ENCODE measurements around the gene HLA-DPB1. TPM values are rescaled to one million over a fixed set of nuclear protein-coding genes. Genes with fewer than 3 reads are reported as not detected.

The HLA-DPB1 gene
- total and polyA plus RNA-seq, 2 of the 4 experiments (the other 2 are of a cell fraction): 7.7 to 10.7 TPM

- in situ Hi-C loops (cut with MboI; ENCODE audit: low sequenced_read_pairs) (no loop called here), intact Hi-C loops (cut with micrococcal nuclease) (no loop called here), dilution Hi-C loops (cut with HindIII; ENCODE audit: low sequenced_read_pairs, unreplicated experiment) (no loop called here)
- H3K4me1 ChIP-seq (ENCODE audit: control insufficient read depth, insufficient read depth, low read length): no peaks in the 10 kb centered on the region
- H2BK20ac ChIP-seq (ENCODE audit: low read depth, low read length): no peak overlapping the region
- DNase-seq: no peak
- no peak overlapping the region for H2BK120ac ChIP-seq (ENCODE audit: low read depth, low read length)
- no peaks in the 10 kb centered on the region for H3K79me1 ChIP-seq (ENCODE audit: low read depth in 1 of 2, low read length in 2 of 2)
- H3K27me3 ChIP-seq (ENCODE audit: control insufficient read depth, insufficient read depth, low read length): peaks cover 16% of the 10 kb centered on the region
- no peak overlapping the region for H3K56ac ChIP-seq (ENCODE audit: extremely low read depth, insufficient read depth, low read length)
- H3K14ac ChIP-seq (replicated peaks; ENCODE audit: low read depth, low read length): no peak overlapping the region
- H3K9me1 ChIP-seq (ENCODE audit: insufficient read depth, low read length): no peaks in the 10 kb centered on the region
- no peak overlapping the region for H3K18ac ChIP-seq (ENCODE audit: low read depth, low read length)
- H2AK9ac ChIP-seq (replicated peaks; ENCODE audit: low read depth, low read length, poor library complexity): no peak overlapping the region
- no peak overlapping the region for H4K5ac ChIP-seq (ENCODE audit: low read depth, low read length)
- no peak for ATAC-seq (ENCODE audit: low read depth)
- H2BK15ac ChIP-seq (ENCODE audit: low read depth, low read length): no peak overlapping the region
- peaks cover 4% of the 10 kb centered on the region; the same call in 1 of the 2 replicates for H3K9me3 ChIP-seq (ENCODE audit: control insufficient read depth, insufficient read depth, low read length)
- ChIA-PET CTCF (no interaction called here), POLR2A (ENCODE audit: unreplicated experiment) (no interaction called here)
- no peaks in the 10 kb centered on the region for H3K36me3 ChIP-seq (ENCODE audit: control insufficient read depth, insufficient read depth, low read length)
- H2AK5ac ChIP-seq (ENCODE audit: low read depth, low read length): no peak overlapping the region
- H2BK5ac ChIP-seq (ENCODE audit: low read depth, low read length, poor library complexity, severe bottlenecking): no peak overlapping the region
- H3K27ac ChIP-seq (ENCODE audit: insufficient read depth, low read length): no peak overlapping the region
- no peak overlapping the region for H2AFZ ChIP-seq (replicated peaks; ENCODE audit: low read length, poor library complexity)
- no peak overlapping the region for H3K4me2 ChIP-seq (ENCODE audit: low read depth, low read length)
- H4K8ac ChIP-seq (ENCODE audit: low read depth in 2 of 2, low read length in 2 of 2): no peak overlapping the region
- BruUV-seq (replicated peaks): no TSS peak
- no peak overlapping the region for H3K23ac ChIP-seq (ENCODE audit: low read depth, low read length)
- no peak overlapping the region for H3K4me3 ChIP-seq (ENCODE audit: insufficient read depth, low read depth, low read length)
- TF ChIP-seq USF2 (IDR thresholded peaks at IDR 0.05; ENCODE audit: low read depth, low read length): no peak
- TF ChIP-seq RFX5 (IDR thresholded peaks at IDR 0.05; ENCODE audit: low read depth, low read length): no peak
- TF ChIP-seq RAD21 (IDR thresholded peaks at IDR 0.05; ENCODE audit: low read length): no peak
- no peak for TF ChIP-seq MAZ (IDR thresholded peaks at IDR 0.05; ENCODE audit: borderline replicate concordance, low read depth, low read length)
- no peak for TF ChIP-seq CEBPB (IDR thresholded peaks at IDR 0.05; ENCODE audit: low read depth, low read length)
- no peak overlapping the region for H3K9ac ChIP-seq (ENCODE audit: low read depth, low read length)
- no peaks in the 10 kb centered on the region for H4K20me1 ChIP-seq (ENCODE audit: insufficient read depth, low read length)
- WGBS, 2 experiments (ENCODE audit: extremely low coverage in 2 of 2, insufficient read length in 1 of 2): 33% methylated on average over 1 of the region's 3 CpGs; no CpG with 5 or more reads in 1 of the 2 experiments
- H4K91ac ChIP-seq (ENCODE audit: insufficient read depth, low read depth, low read length): no peak overlapping the region
- no peak overlapping the region for H3K4ac ChIP-seq (ENCODE audit: low read depth, low read length)
Observed at GRCh38 chr6:33103776-33104175, 28.0 kb downstream of the HLA-DPB1 start.

Measured in IMR-90 (cell line).